Measurements from ENCODE around the gene OR2L8.
A peak's percentile ranks its signal among the peaks of the same experiment; 100 is the strongest.
"Not testable (repeated sequence)": the region's sequence is repeated elsewhere in the genome, so short reads cannot be mapped to it uniquely, and the experiment has no call there.

The OR2L8 gene

DNA sequence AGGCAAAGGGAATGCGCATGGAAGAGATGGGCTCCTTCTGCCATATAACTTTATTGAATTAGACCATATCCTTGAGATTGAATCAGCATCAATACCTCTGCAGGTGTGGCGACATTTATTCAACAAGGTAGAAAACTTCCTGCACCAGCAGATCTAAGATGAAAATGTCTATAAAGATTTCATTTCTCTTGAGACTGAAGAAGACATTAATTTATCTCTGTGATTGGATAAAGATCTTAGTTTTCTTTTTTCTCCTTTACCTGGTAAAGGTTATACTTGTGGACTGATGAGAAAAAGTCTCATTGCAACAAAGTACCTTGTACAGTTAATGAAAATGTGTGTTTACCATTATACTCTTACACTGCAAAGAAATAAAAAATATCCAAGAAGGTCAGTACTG lies 28.7 kb upstream of the OR2L8 start, which contains the start of gene OR2T8:
Gene OR2T8 (plus strand): TSS at position 301 of the 400 bp plus-strand sequence. CDS start 766 bp downstream, outside the sequence.
- Histone ChIP-seq H3K9ac (ENCODE audit: insufficient read length) (no peak within 1 kb of the TSS), H3K4me3 (no peak within 1 kb of the TSS), H3K27ac (no peak within 1 kb of the TSS), H3K36me3 (ENCODE audit: insufficient read depth, low read length) (no peaks in the 10 kb centered on the region), H3K9me3 (ENCODE audit: low read depth, low read length) (no peaks in the 10 kb centered on the region)
- TF ChIP-seq POLR2AphosphoS5 (IDR thresholded peaks at IDR 0.05; ENCODE audit: borderline replicate concordance, low read depth, low read length) (no peak), FOXP2 (optimal IDR thresholded peaks at IDR 0.05; ENCODE audit: control extremely low read depth, extremely low read length, insufficient read depth) (no peak), EZH2 (IDR thresholded peaks at IDR 0.05) (no peak)
- no peak for DNase-seq (ENCODE audit: low read depth, low spot score)

DNA sequence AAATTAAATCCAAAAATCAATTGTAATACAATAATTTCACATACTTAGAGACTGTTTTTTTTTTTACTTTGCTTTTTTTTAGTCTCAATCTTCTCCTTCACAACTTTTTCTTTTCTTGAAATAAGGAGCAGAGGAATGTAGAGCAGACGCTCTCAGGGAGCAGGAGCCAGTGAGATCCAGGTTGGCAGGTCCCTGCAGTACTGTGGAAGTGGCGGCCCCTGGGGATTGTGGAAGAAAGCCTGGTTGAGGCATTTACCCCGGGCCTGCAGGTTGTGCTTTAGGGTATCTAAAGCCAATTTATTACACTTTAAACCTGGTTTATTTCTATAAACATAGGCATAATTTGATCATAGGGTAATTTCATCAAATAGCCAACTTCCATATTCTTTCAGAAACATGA lies 24.7 kb upstream of the OR2L8 start:
- H3K36me3 ChIP-seq (ENCODE audit: insufficient read depth, low read length): no peaks in the 10 kb centered on the region
- H3K9me3 ChIP-seq (ENCODE audit: low read depth, low read length): no peaks in the 10 kb centered on the region
- no peak overlapping the region for H3K4me3 ChIP-seq
- no peak for DNase-seq (ENCODE audit: low read depth, low spot score)
- no peak overlapping the region for H3K27ac ChIP-seq
- no peak overlapping the region for H3K9ac ChIP-seq (ENCODE audit: insufficient read length)
- TF ChIP-seq EZH2 (IDR thresholded peaks at IDR 0.05): no peak
- no peak for TF ChIP-seq FOXP2 (optimal IDR thresholded peaks at IDR 0.05; ENCODE audit: control extremely low read depth, extremely low read length, insufficient read depth)
- no peak for TF ChIP-seq POLR2AphosphoS5 (IDR thresholded peaks at IDR 0.05; ENCODE audit: borderline replicate concordance, low read depth, low read length)

DNA sequence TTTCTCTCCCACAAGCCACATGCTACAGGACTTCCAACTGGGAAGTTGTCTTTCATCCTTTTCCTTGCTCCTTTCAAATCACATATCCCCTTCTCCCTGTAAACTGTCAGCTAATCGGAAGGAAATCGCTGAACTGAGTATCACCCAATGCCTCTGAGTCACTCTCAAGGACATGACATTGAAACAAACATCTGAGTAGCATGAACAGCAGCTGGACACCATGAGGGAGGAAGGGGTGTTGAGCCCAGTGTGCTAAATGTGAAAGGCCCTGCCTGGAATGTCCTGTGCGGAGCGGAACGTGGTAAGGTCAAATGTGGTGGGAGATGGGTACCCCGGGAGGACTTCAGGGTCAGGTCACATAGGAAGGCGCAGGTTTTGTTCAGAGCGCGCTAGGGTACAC lies 23.8 kb upstream of the OR2L8 start, which contains the start of gene OR2AJ1:
Gene OR2AJ1 (plus strand): TSS at position 22 of the 400 bp plus-strand sequence. CDS start 8,880 bp downstream, outside the sequence.
- no peaks in the 10 kb centered on the region for H3K9me3 ChIP-seq (ENCODE audit: low read depth, low read length)
- H3K36me3 ChIP-seq (ENCODE audit: insufficient read depth, low read length): no peaks in the 10 kb centered on the region
- H3K27ac ChIP-seq: peak within 1 kb of the TSS; percentile 59
- no peak for DNase-seq (ENCODE audit: low read depth, low spot score)
- H3K4me3 ChIP-seq: no peak within 1 kb of the TSS
- H3K9ac ChIP-seq (ENCODE audit: insufficient read length): no peak within 1 kb of the TSS
- TF ChIP-seq FOXP2 (optimal IDR thresholded peaks at IDR 0.05; ENCODE audit: control extremely low read depth, extremely low read length, insufficient read depth) (no peak), POLR2AphosphoS5 (IDR thresholded peaks at IDR 0.05; ENCODE audit: borderline replicate concordance, low read depth, low read length) (no peak), EZH2 (IDR thresholded peaks at IDR 0.05) (no peak)

DNA sequence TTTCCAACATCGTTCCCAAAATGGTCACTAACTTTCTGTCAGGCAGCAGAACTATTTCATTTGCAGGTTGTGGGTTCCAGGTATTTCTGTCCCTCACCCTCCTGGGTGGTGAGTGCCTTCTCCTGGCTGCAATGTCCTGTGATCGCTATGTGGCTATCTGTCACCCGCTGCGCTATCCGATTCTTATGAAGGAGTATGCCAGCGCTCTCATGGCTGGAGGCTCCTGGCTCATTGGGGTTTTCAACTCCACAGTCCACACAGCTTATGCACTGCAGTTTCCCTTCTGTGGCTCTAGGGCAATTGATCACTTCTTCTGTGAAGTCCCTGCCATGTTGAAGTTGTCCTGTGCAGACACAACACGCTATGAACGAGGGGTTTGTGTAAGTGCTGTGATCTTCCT lies 14.7 kb upstream of the OR2L8 start:
- H3K27ac ChIP-seq: no peak overlapping the region
- no peak overlapping the region for H3K9ac ChIP-seq (ENCODE audit: insufficient read length)
- H3K4me3 ChIP-seq: no peak overlapping the region
- no peaks in the 10 kb centered on the region for H3K9me3 ChIP-seq (ENCODE audit: low read depth, low read length)
- H3K36me3 ChIP-seq (ENCODE audit: insufficient read depth, low read length): no peaks in the 10 kb centered on the region
- DNase-seq (ENCODE audit: low read depth, low spot score): no peak
- TF ChIP-seq FOXP2 (optimal IDR thresholded peaks at IDR 0.05; ENCODE audit: control extremely low read depth, extremely low read length, insufficient read depth): no peak
- TF ChIP-seq EZH2 (IDR thresholded peaks at IDR 0.05): no peak
- TF ChIP-seq POLR2AphosphoS5 (IDR thresholded peaks at IDR 0.05; ENCODE audit: borderline replicate concordance, low read depth, low read length): no peak

DNA sequence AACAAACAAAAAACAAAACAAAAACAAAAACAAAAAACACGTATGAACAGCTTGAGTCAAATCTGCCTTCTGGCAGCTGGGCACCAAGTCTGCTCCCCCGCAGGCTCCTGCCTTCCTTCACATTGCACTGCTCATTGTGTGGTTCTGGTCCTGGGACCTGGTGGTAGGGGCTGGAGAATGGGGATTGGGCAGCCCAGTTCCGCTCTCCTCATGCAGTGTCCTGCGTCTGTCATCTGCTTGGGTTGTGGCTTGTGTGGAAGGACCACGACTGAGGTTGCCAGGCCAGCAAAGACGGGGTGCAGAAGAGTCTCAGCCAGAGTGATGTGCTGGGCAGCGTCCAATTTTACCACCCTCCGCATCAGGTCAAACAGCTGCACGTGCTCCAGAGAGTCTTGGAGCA lies 12.9 kb upstream of the OR2L8 start:
- no peak overlapping the region for H3K4me3 ChIP-seq
- DNase-seq (ENCODE audit: low read depth, low spot score): no peak
- H3K27ac ChIP-seq: no peak overlapping the region
- no peak overlapping the region for H3K9ac ChIP-seq (ENCODE audit: insufficient read length)
- no peaks in the 10 kb centered on the region for H3K36me3 ChIP-seq (ENCODE audit: insufficient read depth, low read length)
- TF ChIP-seq POLR2AphosphoS5 (IDR thresholded peaks at IDR 0.05; ENCODE audit: borderline replicate concordance, low read depth, low read length) (no peak), EZH2 (IDR thresholded peaks at IDR 0.05) (no peak), FOXP2 (optimal IDR thresholded peaks at IDR 0.05; ENCODE audit: control extremely low read depth, extremely low read length, insufficient read depth) (no peak)
- no peaks in the 10 kb centered on the region for H3K9me3 ChIP-seq (ENCODE audit: low read depth, low read length)

DNA sequence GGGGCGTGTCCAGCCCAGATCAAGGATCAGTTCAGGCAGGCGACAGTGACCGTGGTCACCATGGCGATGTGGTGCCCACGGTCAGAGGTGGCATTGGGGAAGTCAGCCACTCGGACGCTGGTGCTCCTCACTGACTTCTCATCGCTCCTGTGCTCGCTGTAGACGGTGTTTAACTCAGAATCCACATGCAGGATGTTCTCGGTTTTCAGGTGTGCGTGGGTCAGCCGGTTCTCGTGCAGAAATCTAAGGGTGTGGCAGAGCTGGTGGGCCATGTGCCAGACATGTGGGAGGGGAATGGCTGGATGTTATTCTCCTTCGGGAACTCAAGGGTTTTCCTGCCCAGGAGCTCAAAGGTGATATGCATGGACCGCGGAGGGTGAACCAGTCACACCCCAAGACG lies 12.2 kb upstream of the OR2L8 start:
- no peak for DNase-seq (ENCODE audit: low read depth, low spot score)
- Histone ChIP-seq H3K36me3 (ENCODE audit: insufficient read depth, low read length) (no peaks in the 10 kb centered on the region), H3K4me3 (no peak overlapping the region), H3K9me3 (ENCODE audit: low read depth, low read length) (no peaks in the 10 kb centered on the region), H3K27ac (no peak overlapping the region), H3K9ac (ENCODE audit: insufficient read length) (no peak overlapping the region)
- no peak for TF ChIP-seq EZH2 (IDR thresholded peaks at IDR 0.05)
- no peak for TF ChIP-seq POLR2AphosphoS5 (IDR thresholded peaks at IDR 0.05; ENCODE audit: borderline replicate concordance, low read depth, low read length)
- no peak for TF ChIP-seq FOXP2 (optimal IDR thresholded peaks at IDR 0.05; ENCODE audit: control extremely low read depth, extremely low read length, insufficient read depth)

DNA sequence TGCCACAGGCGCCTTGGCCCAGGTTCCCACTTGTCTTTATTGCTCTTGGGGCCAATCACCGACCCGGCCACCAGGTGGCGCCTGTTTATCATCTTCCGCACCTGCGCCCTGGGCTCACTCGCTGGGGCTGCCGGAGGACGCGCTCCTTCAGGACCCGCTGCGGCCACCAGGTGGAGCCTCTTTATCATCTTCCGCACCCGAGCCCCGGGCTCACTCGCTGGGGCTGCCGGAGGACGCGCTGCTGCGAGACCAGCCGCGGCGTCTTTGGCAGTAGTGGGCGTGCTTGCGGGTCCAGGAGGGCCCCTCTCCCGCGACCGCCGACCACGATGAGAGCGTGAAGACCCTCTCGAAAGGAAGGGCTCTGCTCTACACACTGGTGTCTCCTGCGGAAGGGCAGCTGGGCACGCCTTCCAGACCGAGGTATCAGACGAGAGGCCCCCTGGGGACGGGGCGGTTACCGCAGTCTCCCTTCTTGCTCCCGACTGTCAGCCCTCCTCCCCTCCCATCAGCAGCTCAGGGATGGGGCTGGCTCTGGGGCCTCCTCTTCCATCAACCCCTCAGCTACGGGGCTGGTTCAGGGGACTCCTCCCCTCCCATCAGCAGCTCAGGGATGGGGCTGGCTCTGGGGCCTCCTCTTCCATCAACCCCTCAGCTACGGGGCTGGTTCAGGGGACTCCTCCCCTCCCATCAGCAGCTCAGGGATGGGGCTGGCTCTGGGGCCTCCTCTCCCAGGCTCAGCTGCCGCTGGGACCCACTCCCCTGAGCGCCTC lies 11.5 kb upstream of the OR2L8 start:
- H3K4me3 ChIP-seq; DNase-seq (ENCODE audit: low read depth, low spot score); H3K36me3 ChIP-seq (ENCODE audit: insufficient read depth, low read length); H3K9me3 ChIP-seq (ENCODE audit: low read depth, low read length); H3K9ac ChIP-seq (ENCODE audit: insufficient read length); H3K27ac ChIP-seq: not testable (repeated sequence)

DNA sequence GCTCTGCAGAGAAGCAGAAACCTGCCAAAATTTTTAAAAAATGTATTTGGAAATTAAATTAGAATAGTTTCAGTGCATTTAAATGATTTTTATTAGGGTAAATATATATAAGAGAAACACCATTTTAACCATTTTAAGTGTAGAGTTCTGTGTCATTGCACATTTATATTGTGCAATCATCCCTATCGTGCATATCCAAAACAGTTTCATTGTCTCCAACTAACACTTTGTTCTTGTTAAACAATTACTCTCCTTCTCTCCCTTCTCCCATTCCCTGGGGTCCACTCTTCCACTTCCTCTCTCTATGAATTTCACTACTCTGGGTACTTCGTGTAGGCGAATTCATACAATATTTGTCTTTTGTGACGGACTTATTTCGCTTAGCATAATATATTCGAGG lies 6.0 kb upstream of the OR2L8 start:
- no peak overlapping the region for H3K9ac ChIP-seq (ENCODE audit: insufficient read length)
- no peak for DNase-seq (ENCODE audit: low read depth, low spot score)
- no peak overlapping the region for H3K4me3 ChIP-seq
- H3K36me3 ChIP-seq (ENCODE audit: insufficient read depth, low read length): no peaks in the 10 kb centered on the region
- no peak overlapping the region for H3K27ac ChIP-seq
- H3K9me3 ChIP-seq (ENCODE audit: low read depth, low read length): no peaks in the 10 kb centered on the region
- TF ChIP-seq EZH2 (IDR thresholded peaks at IDR 0.05): no peak
- no peak for TF ChIP-seq POLR2AphosphoS5 (IDR thresholded peaks at IDR 0.05; ENCODE audit: borderline replicate concordance, low read depth, low read length)
- no peak for TF ChIP-seq FOXP2 (optimal IDR thresholded peaks at IDR 0.05; ENCODE audit: control extremely low read depth, extremely low read length, insufficient read depth)

DNA sequence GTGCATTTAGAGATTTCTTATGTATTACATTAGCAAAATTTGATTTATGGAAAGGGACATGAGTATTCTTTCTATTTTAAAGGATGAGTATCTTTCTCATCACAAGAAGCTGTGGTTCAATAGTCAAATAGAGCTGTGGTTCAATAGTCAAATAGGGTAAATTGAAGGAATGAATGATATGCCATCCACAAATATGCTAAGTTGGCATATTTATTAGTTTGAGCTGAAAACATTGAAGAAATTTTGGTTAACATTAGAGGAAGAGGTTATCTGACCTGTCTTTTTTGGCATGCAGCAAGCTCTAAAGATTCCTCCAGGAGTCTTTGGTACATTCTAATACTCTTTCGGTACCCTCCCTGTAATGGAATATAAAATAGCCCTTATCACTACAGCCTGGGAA lies 4.8 kb downstream of the OR2L8 start:
- no peak overlapping the region for H3K27ac ChIP-seq
- H3K36me3 ChIP-seq (ENCODE audit: insufficient read depth, low read length): no peaks in the 10 kb centered on the region
- no peak overlapping the region for H3K9ac ChIP-seq (ENCODE audit: insufficient read length)
- no peaks in the 10 kb centered on the region for H3K9me3 ChIP-seq (ENCODE audit: low read depth, low read length)
- no peak for DNase-seq (ENCODE audit: low read depth, low spot score)
- no peak overlapping the region for H3K4me3 ChIP-seq
- TF ChIP-seq FOXP2 (optimal IDR thresholded peaks at IDR 0.05; ENCODE audit: control extremely low read depth, extremely low read length, insufficient read depth) (no peak), EZH2 (IDR thresholded peaks at IDR 0.05) (no peak), POLR2AphosphoS5 (IDR thresholded peaks at IDR 0.05; ENCODE audit: borderline replicate concordance, low read depth, low read length) (no peak)

Data from SK-N-MC (cell line).